Natural killer cell treated with Interleukin-12 subunit alpha and Interleukin-12 subunit beta and Interleukin-15 and Interleukin-18, amount 100 ng/mL, for 72 hours (primary cell): ENCODE measurements around the gene FOXP4. TPM values are rescaled to one million over a fixed set of nuclear protein-coding genes. Genes with fewer than 3 reads are reported as not detected.
A peak's percentile ranks its signal among the peaks of the same experiment; 100 is the strongest.

Experiments used
- ATAC-seq, 2 donors: fragments of 150-1000 bp; cut with Tn5 transposase in 1 of 2; sonication (Bioruptor Pico), chemical (Tn5 transposase) in 1 of 2; 2 replicates each; pipeline ENCODE4 v1.10.0; 2021
- DNase-seq: peaks from one replicate; pipeline ENCODE4 v3.0.0; 2022; ENCODE audit warnings: low spot score
- H3K27ac Mint-ChIP-seq, 2 donors: 1 replicate in 1 of 2; 2 replicates in 1 of 2; pipeline ENCODE4 v1.8.0; 2022; ENCODE audit warnings: mixed read lengths in 2 of 2, mild to moderate bottlenecking in 1 of 2, moderate library complexity in 1 of 2
- H3K27me3 Mint-ChIP-seq, 2 donors: 1 replicate in 1 of 2; 2 replicates in 1 of 2; pipeline ENCODE4 v1.8.0; 2022; ENCODE audit warnings: mixed read lengths in 2 of 2
- H3K36me3 Mint-ChIP-seq: one replicate; pipeline ENCODE4 v1.8.0; 2022; ENCODE audit warnings: mixed read lengths
- H3K4me1 Mint-ChIP-seq, 2 donors: 1 replicate in 1 of 2; 2 replicates in 1 of 2; pipeline ENCODE4 v1.8.0; 2022; ENCODE audit warnings: low read depth in 2 of 2, mixed read lengths in 2 of 2, mild to moderate bottlenecking in 1 of 2
- H3K4me3 Mint-ChIP-seq: one replicate; pipeline ENCODE4 v1.8.0; 2022; ENCODE audit warnings: mixed read lengths
- H3K9me3 Mint-ChIP-seq: 2 replicates; pipeline ENCODE4 v1.8.0; 2022; ENCODE audit warnings: mixed read lengths
- total RNA-seq, 2 donors: library from RNA; stranded (reverse); gene quantifications; one replicate each; pipeline ENCODE4 v1.2.3, GENCODE V29; 2022

FOXP4 gene
- total RNA-seq, 2 donors from 2014 or later: 52.4 to 110 TPM

DNA sequence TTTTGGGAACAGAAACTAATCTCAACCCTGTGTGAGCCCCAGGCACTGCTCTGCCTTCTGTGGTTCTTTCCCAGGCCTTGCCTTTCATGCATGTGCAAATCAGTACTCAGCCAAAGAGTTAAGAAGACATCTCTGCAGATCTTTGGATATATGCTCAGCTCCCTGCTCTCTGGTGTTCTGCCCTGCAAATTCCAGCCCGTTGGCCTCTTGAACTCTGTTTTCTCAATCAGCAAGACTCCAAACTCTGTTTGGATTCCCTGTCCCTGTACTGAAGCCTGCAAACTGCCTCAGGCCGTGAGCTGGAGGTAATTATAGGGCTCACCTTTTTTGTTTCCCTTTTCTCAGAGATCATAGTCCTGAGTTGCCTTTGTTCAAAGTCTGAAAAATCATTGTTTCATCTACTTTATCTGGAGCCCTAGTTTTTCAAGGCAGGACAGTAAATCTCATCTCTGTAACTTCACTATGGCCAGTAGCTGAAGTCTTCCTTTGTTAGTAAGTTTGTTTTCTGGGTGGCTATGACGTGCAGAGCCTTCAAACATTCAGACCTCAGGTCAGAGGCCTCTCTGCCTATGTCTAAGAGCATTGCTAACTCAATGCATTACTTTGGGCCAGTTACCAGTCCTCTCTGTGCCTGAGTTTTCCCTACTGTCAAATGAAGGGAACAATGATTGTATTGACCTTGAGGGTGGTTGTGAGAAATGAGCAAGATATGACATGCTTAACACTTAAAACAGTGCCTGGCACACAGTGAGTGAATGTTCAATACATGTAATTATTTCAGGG, 76.2 kb downstream of the FOXP4 start:
- Mint-ChIP-seq H3K27ac (no peak overlapping the region), H3K4me3 (no peak overlapping the region)

DNA sequence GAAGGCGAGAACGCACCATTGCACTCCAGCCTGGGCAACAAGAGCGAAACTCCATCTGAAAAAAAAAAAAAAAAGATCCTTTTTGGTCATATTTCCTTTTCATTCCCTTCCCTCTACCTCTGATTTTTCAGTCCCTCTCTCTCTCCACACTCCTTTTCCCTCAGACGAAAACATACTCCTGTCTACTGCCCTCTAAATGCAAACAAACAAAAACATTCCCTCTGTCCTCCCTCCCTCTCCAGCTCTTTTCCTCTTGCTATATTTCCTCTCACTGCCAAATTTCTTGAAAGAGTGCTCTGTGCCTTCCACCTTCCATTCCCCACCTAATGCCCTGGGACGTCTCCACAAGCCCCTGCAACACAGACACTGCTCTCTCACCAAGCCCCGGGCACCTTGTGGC, 77.1 kb downstream of the FOXP4 start:
- ATAC-seq (no peak), DNase-seq (no peak)
- Mint-ChIP-seq H3K4me3 (no peak overlapping the region), H3K9me3 (no peaks in the 10 kb centered on the region), H3K27me3 (peaks cover 24% of the 10 kb centered on the region in 2 donors), H3K27ac (no peak overlapping the region), H3K36me3 (peaks cover 6% of the 10 kb centered on the region), H3K4me1 (peaks cover 7 to 11% of the 10 kb centered on the region in 2 donors)

More for the DNA sequence above, 76.2 kb downstream of the FOXP4 start:
- peaks cover 24% of the 10 kb centered on the region in 2 donors for H3K27me3 Mint-ChIP-seq
- H3K36me3 Mint-ChIP-seq: peaks cover 6% of the 10 kb centered on the region
- ATAC-seq: no peak
- H3K4me1 Mint-ChIP-seq: peaks cover 7 to 11% of the 10 kb centered on the region in 2 donors
- DNase-seq: no peak
- H3K9me3 Mint-ChIP-seq: no peaks in the 10 kb centered on the region

DNA sequence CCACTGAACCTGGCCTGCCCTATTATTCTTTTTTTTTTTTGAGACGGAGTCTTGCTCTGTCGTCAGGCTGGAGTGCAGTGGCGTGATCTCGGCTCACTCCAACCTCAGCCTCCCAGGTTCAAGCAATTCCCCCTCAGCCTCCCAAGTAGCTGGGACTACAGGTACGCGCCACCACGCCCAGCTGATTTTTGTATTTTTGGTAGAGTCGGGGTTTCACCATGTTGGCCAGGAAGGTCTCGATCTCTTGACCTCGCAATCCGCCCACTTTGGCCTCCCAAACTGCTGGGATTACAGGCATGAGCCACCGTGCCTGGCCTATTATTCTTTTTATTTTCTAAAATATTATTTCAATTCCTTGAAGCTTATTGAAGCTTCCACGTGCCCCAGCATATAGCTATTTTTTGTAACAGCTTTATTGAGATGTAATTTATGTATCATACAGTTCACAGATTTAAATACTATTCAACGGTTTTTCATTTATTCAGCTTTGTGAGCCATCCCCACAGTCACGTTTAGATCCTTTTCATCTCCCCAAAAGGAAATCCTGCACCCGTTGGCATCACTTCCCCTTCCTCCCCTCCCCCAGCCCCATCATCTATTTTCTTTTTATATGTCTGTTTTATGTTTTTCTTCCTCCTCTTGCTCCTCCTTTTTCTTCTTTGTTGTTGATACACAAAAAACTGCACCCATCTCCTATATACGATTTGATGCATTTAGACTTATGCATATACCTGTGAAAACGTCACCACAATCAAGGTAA, 78.6 kb downstream of the FOXP4 start:
- no peak overlapping the region for H3K27ac Mint-ChIP-seq
- peaks cover 7 to 11% of the 10 kb centered on the region in 2 donors for H3K4me1 Mint-ChIP-seq
- H3K36me3 Mint-ChIP-seq: peaks cover 6% of the 10 kb centered on the region
- no peak for DNase-seq
- peaks cover 20 to 24% of the 10 kb centered on the region in 2 donors for H3K27me3 Mint-ChIP-seq
- no peak for ATAC-seq
- no peaks in the 10 kb centered on the region for H3K9me3 Mint-ChIP-seq
- H3K4me3 Mint-ChIP-seq: no peak overlapping the region

DNA sequence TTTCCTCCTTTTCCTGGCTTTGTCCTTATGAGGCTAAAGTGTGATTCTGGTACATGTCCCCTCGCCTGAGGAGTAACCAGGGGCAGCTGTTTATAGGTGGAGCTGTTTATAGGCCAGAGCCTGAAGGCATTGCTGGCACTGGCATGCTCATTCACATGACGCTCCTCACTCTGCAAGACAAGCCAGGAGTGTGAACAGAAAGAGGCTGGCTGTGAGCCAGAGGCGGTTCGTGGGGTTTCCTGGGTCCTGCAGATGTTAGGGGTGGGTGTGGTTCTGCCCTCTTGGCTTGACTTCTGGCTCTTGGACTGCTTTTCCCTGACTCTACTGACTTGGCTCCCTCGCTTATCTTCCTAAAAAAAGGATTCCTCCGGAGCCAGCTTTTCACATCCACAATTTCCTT, 79.3 kb downstream of the FOXP4 start:
- Mint-ChIP-seq H3K4me1 (peaks cover 7 to 11% of the 10 kb centered on the region in 2 donors), H3K9me3 (no peaks in the 10 kb centered on the region), H3K4me3 (no peak overlapping the region), H3K36me3 (peaks cover 6% of the 10 kb centered on the region), H3K27ac (peak overlapping the region in 1 of 2 donors; percentile 23), H3K27me3 (peaks cover 17 to 21% of the 10 kb centered on the region in 2 donors)
- ATAC-seq (no peak), DNase-seq (no peak)

DNA sequence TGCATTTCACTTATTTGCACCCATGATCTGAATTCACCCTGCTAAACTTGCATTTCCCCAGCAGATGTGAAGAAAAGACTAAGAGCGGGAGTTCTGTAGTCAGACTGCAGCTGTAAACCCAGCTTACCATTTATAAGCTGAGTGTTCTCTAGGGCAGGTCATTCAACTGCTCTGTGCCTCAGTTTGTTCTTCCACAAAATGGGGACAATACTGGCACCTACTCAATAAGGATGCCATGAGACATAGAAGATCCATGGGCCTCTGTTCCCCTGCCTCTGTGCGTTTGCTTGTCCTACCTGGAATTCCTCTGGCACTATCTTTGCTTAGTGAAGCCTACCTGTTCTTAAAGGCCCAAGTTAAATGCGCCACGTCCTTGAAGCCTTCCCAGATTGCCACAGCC, 79.8 kb downstream of the FOXP4 start:
- Mint-ChIP-seq H3K9me3 (no peaks in the 10 kb centered on the region), H3K4me3 (no peak overlapping the region)

DNA sequence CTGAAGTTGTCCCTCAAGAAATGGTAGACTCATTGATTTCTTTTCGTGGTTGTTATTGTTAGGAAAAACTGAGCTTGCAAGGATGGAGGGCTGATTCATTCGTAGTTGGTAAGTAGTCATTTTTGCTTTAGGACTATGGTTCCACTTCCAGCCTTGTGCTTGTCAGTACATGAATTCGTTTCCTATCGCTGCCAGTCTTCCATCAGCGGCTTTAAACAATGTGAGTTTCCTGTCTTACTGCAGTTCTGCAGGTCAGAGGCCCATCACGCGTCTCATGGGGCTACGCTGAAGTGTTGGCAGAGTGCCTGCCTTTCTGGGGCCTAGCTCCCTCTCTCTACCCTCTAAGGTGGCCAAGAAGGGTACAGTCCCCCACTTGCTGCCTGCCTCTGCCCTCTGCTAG, 80.7 kb downstream of the FOXP4 start:
- no peaks in the 10 kb centered on the region for H3K36me3 Mint-ChIP-seq
- H3K4me1 Mint-ChIP-seq: peaks cover 7 to 11% of the 10 kb centered on the region in 2 donors
- H3K27ac Mint-ChIP-seq: no peak overlapping the region
- no peak for DNase-seq
- H3K27me3 Mint-ChIP-seq: peaks cover 8 to 25% of the 10 kb centered on the region in 2 donors
- H3K9me3 Mint-ChIP-seq: no peaks in the 10 kb centered on the region
- no peak overlapping the region for H3K4me3 Mint-ChIP-seq
- ATAC-seq: no peak

More for the DNA sequence above, 79.8 kb downstream of the FOXP4 start:
- H3K27me3 Mint-ChIP-seq: peaks cover 15 to 21% of the 10 kb centered on the region in 2 donors
- DNase-seq: no peak
- H3K4me1 Mint-ChIP-seq: peaks cover 7 to 11% of the 10 kb centered on the region in 2 donors
- H3K36me3 Mint-ChIP-seq: peaks cover 6% of the 10 kb centered on the region
- peak overlapping the region in 1 of 2 donors; percentile 23 for H3K27ac Mint-ChIP-seq
- ATAC-seq: no peak

DNA sequence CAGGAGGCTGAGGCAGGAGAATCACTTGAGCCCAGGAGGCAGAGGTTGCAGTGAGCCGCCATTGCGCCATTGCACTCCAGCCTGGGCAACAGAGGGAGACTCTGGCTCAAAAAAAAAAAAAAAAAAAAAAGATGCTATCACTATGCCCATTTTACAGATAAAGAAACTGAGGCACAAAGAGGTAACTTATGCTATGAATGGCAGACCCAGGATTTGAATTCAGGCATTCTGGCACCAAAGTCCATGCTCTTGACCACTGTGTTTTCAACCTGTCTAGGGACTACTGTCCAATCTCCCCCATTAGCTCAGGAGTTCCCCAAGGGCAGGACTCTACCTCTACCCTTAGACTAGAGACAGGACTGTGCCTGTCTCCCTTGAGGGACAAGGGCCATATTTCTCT, 82.9 kb downstream of the FOXP4 start:
- ATAC-seq (no peak), DNase-seq (no peak)
- Mint-ChIP-seq H3K4me1 (peaks cover 8 to 11% of the 10 kb centered on the region in 2 donors), H3K4me3 (no peak overlapping the region), H3K9me3 (no peaks in the 10 kb centered on the region), H3K27ac (no peak overlapping the region), H3K36me3 (no peaks in the 10 kb centered on the region), H3K27me3 (peaks cover 8 to 23% of the 10 kb centered on the region in 2 donors)

DNA sequence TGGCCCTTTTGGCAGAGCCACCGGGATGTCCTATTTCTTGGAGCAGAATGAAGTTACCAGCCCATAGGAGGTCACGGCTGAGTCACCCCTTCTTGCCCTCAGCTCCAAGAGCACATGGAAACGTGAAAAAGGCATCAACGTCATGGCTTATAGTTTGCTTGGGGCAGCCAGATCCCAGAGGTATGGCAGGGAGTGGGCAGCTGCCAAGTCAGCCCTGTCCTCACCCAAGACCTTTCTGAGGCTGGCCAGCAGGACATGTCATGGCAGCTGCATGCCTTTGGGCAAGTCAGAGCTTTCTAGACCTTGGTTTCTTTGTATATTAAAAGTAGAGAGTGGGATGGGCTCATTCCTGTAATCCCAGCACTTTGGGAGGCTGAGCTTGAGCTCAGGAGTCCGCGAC, 83.9 kb downstream of the FOXP4 start:
- Mint-ChIP-seq H3K9me3 (no peaks in the 10 kb centered on the region), H3K4me3 (no peak overlapping the region), H3K4me1 (peaks cover 9 to 15% of the 10 kb centered on the region in 2 donors), H3K27me3 (peaks cover 9 to 24% of the 10 kb centered on the region in 2 donors), H3K36me3 (no peaks in the 10 kb centered on the region), H3K27ac (no peak overlapping the region)
- DNase-seq (no peak), ATAC-seq (peak in 1 of 2 donors; percentile 22)

DNA sequence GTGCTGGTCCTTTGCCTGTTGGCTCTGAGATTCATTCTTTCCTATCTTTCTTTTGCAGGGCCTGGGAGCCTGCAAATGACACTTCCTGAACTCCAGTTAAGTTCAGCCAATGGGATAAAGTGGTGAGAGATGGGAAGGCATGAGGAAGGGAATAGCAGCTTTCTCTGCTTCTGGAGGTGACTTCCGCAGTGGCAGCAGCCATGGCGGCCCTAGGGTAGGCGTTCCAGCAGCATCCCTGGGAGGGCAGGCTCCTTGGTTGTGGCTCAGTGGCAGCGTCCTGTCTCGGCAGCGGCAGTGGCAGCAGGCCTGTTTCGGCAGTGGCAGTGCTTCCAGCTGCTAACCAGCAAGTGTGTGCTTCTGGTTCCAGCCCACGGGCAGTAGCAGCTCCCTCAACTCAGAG, 84.8 kb downstream of the FOXP4 start:
- Mint-ChIP-seq H3K27ac (no peak overlapping the region), H3K36me3 (no peaks in the 10 kb centered on the region), H3K4me3 (no peak overlapping the region), H3K27me3 (peaks cover 8 to 20% of the 10 kb centered on the region in 2 donors), H3K4me1 (peaks cover under 1 to 9% of the 10 kb centered on the region in 2 donors), H3K9me3 (no peaks in the 10 kb centered on the region)
- DNase-seq (no peak), ATAC-seq (no peak)

DNA sequence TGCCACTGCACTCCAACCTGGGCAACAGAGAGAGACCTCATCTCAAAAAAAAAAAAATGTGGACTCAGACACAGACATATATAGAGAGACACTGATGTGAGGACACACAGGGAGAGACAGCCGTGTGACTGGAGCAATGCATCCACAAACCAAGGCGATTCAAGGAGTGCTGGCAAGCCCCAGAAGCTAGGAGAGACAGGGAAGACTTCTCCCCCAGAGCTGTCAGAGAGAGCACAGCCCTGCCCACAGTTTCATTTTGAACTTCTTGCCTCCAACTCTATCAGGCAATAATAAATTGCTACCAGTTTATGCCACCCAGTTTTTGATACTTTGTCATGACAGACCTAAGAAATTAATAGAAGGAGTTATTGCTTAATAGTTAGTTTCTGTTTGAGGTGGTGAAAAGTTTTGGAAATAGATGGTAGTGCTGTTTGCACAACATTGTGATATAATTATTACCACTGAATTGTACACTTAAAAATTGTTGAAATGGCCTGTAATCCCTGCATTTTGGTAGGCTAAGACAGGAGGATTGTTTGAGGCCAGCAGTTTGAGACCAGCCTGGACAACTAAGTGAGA, 87.0 kb downstream of the FOXP4 start:
- Mint-ChIP-seq H3K27ac (no peak overlapping the region), H3K9me3 (no peaks in the 10 kb centered on the region), H3K36me3 (no peaks in the 10 kb centered on the region), H3K27me3 (peaks cover 21 to 26% of the 10 kb centered on the region in 2 donors), H3K4me3 (no peak overlapping the region), H3K4me1 (peaks cover 0 to 13% of the 10 kb centered on the region in 2 donors)
- no peak for DNase-seq
- ATAC-seq: no peak

DNA sequence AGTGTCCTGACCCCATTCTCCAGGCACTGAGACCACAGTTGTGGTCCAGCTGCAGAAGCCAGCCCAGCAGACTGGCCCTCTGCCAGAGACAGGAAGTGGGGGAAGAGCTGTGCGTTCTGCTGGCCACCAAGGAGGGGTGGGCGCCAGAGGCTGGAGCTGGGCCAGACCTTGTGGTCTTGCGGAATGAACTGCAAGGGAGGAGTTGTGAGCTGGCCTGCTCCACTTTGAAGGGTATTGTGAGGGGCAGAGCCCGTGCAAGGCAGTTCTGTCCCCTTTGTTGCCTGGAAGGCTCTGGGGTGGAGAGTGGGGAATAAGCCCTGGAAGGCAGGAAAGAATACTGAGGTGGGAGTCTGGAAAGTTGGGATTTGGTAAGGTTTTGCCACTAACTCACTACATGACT, 88.5 kb downstream of the FOXP4 start:
- Mint-ChIP-seq H3K4me3 (no peak overlapping the region), H3K9me3 (no peaks in the 10 kb centered on the region), H3K4me1 (peaks cover 0 to 13% of the 10 kb centered on the region in 2 donors), H3K27ac (no peak overlapping the region), H3K27me3 (peaks cover 28 to 32% of the 10 kb centered on the region in 2 donors), H3K36me3 (no peaks in the 10 kb centered on the region)
- DNase-seq (no peak), ATAC-seq (no peak)

DNA sequence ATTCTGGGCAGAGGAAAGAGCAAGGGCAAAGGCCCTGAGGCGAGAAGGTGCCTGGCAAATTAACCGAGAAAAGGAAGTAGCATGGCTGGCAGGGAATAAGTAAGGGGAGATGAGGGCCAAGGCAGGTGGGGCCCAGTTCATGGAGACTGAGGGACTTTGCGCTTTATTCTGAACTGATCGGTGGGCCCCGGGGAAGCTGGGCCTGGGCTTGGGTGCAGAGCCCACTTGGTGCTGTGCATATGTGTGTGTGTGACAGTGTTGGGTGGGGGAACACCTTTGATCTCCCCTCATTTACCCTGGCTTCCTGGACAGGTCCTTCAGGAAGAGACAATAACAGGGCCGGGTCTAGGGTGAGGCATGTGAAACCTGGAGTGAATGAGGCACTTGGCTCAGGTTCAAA, 89.2 kb downstream of the FOXP4 start:
- no peak for ATAC-seq
- no peak overlapping the region for H3K27ac Mint-ChIP-seq
- H3K4me3 Mint-ChIP-seq: no peak overlapping the region
- H3K4me1 Mint-ChIP-seq: peaks cover 0 to 13% of the 10 kb centered on the region in 2 donors
- H3K9me3 Mint-ChIP-seq: no peaks in the 10 kb centered on the region
- H3K36me3 Mint-ChIP-seq: no peaks in the 10 kb centered on the region
- DNase-seq: no peak
- peaks cover 34 to 38% of the 10 kb centered on the region in 2 donors for H3K27me3 Mint-ChIP-seq

DNA sequence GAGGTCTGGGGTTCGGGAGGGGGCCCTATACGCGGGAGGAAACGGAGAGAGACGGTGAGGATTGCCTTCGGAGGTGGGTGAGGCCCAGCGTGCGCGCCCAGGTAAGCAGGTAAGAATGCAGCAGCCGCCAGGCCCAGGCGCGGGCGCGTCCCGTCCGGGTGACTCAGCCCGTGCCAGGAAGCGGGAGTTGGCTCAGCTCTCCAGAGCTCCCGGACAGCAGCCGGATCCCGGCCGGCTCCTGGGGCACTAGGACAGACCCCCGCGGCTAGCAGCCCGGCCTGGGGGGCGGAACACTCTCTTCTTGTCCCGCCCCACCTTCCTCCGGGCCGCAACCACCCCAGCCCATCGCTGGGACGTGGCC, 90.6 kb downstream of the FOXP4 start:
- DNase-seq (no peak), ATAC-seq (no peak)
- Mint-ChIP-seq H3K9me3 (no peaks in the 10 kb centered on the region), H3K27ac (no peak overlapping the region), H3K4me3 (no peak overlapping the region), H3K36me3 (no peaks in the 10 kb centered on the region), H3K27me3 (peaks cover 35 to 44% of the 10 kb centered on the region in 2 donors), H3K4me1 (peaks cover 0 to 13% of the 10 kb centered on the region in 2 donors)
